HEK293 (cell line): ENCODE results near the gene RACK1.
A peak's percentile ranks its signal among the peaks of the same experiment; 100 is the strongest.

ENCODE experiments used
- BCL11A ChIP-seq: fragments of 450-650 bp; formaldehyde crosslinking; IDR thresholded peaks from 2 replicates; pipeline ENCODE4 v1.5.1; 2016; ENCODE audit warnings: low read depth, missing biosample characterization, missing genetic modification characterization
- GLI4 ChIP-seq: fragments of 450-650 bp; formaldehyde crosslinking; IDR thresholded peaks from 2 replicates; pipeline ENCODE4 v1.5.1; 2016; ENCODE audit warnings: missing biosample characterization, missing genetic modification characterization
- HIC1 ChIP-seq: fragments of 450-650 bp; formaldehyde crosslinking; IDR thresholded peaks from 2 replicates; pipeline ENCODE4 v1.5.1; 2016; ENCODE audit warnings: missing biosample characterization, missing genetic modification characterization
- KLF8 ChIP-seq: fragments of 450-650 bp; formaldehyde crosslinking; IDR thresholded peaks from 2 replicates; pipeline ENCODE4 v1.5.1; 2016; ENCODE audit warnings: missing biosample characterization, missing genetic modification characterization
- PRDM10 ChIP-seq: fragments of 450-650 bp; formaldehyde crosslinking; IDR thresholded peaks from 2 replicates; pipeline ENCODE4 v1.5.1; 2016; ENCODE audit warnings: missing biosample characterization, missing genetic modification characterization
- RBAK ChIP-seq: fragments of 450-650 bp; formaldehyde crosslinking; IDR thresholded peaks from 2 replicates; pipeline ENCODE4 v1.5.1; 2016; ENCODE audit warnings: missing biosample characterization, missing genetic modification characterization
- SETDB1 ChIP-seq: IDR thresholded peaks from one replicate; pipeline ENCODE4 v1.6.1; 2017; ENCODE audit warnings: mild to moderate bottlenecking, low read length, moderate library complexity, mixed read lengths; ENCODE audit not compliant: insufficient read length
- YY1 ChIP-seq: fragments of 450-650 bp; formaldehyde crosslinking; IDR thresholded peaks from 2 replicates; pipeline ENCODE4 v1.5.1; 2018; ENCODE audit warnings: missing biosample characterization, missing genetic modification characterization
- ZBTB1 ChIP-seq: fragments of 450-650 bp; formaldehyde crosslinking; IDR thresholded peaks from 2 replicates; pipeline ENCODE4 v1.5.1; 2016; ENCODE audit warnings: missing biosample characterization, missing genetic modification characterization
- ZBTB17 ChIP-seq: fragments of 450-650 bp; formaldehyde crosslinking; IDR thresholded peaks from 2 replicates; pipeline ENCODE4 v1.5.1; 2016; ENCODE audit warnings: missing biosample characterization, missing genetic modification characterization
- ZFP69B ChIP-seq: fragments of 450-650 bp; formaldehyde crosslinking; IDR thresholded peaks from 2 replicates; pipeline ENCODE4 v1.5.1; 2016; ENCODE audit warnings: missing biosample characterization, missing genetic modification characterization
- ZNF132 ChIP-seq: fragments of 450-650 bp; formaldehyde crosslinking; IDR thresholded peaks from 2 replicates; pipeline ENCODE4 v1.5.1; 2017; ENCODE audit warnings: missing biosample characterization, missing genetic modification characterization, borderline replicate concordance
- ZNF175 ChIP-seq: fragments of 450-650 bp; formaldehyde crosslinking; IDR thresholded peaks from 2 replicates; pipeline ENCODE4 v1.5.1; 2016; ENCODE audit warnings: missing biosample characterization, missing genetic modification characterization
- ZNF280D ChIP-seq: fragments of 450-650 bp; formaldehyde crosslinking; IDR thresholded peaks from 2 replicates; pipeline ENCODE4 v1.5.1; 2016; ENCODE audit warnings: missing biosample characterization, missing genetic modification characterization
- ZNF433 ChIP-seq: fragments of 450-650 bp; formaldehyde crosslinking; IDR thresholded peaks from 2 replicates; pipeline ENCODE4 v1.5.1; 2016; ENCODE audit warnings: missing biosample characterization, missing genetic modification characterization, low read depth
- ZNF48 ChIP-seq: fragments of 450-650 bp; formaldehyde crosslinking; IDR thresholded peaks from 2 replicates; pipeline ENCODE4 v1.5.1; 2016; ENCODE audit warnings: missing biosample characterization, missing genetic modification characterization
- ZNF600 ChIP-seq: fragments of 450-650 bp; formaldehyde crosslinking; IDR thresholded peaks from 2 replicates; pipeline ENCODE4 v1.5.1; 2016; ENCODE audit warnings: missing biosample characterization, missing genetic modification characterization
- ZNF624 ChIP-seq: fragments of 450-650 bp; formaldehyde crosslinking; IDR thresholded peaks from 2 replicates; pipeline ENCODE4 v1.5.1; 2017; ENCODE audit warnings: missing biosample characterization, missing genetic modification characterization
- ZNF660 ChIP-seq: fragments of 450-650 bp; IDR thresholded peaks from 2 replicates; pipeline ENCODE4 v1.5.1; 2018; ENCODE audit warnings: missing biosample characterization, mild to moderate bottlenecking, missing genetic modification characterization
- ZNF791 ChIP-seq: fragments of 450-650 bp; formaldehyde crosslinking; IDR thresholded peaks from 2 replicates; pipeline ENCODE4 v1.5.1; 2016; ENCODE audit warnings: missing biosample characterization, missing genetic modification characterization
- ZXDB ChIP-seq: fragments of 450-650 bp; formaldehyde crosslinking; IDR thresholded peaks from 2 replicates; pipeline ENCODE4 v1.5.1; 2016; ENCODE audit warnings: missing biosample characterization, missing genetic modification characterization

RACK1 gene

GRCh38 chr5:181203777-181204112, 40.0 kb downstream of the RACK1 start (continued):
- TF ChIP-seq KLF8 (tag by site-specific recombination) (no peak), ZBTB17 (tag by site-specific recombination) (no peak), ZFP69B (tag by site-specific recombination) (no peak), RBAK (tag by site-specific recombination) (no peak), HIC1 (tag by site-specific recombination) (no peak), ZNF280D (tag by site-specific recombination) (no peak), ZNF791 (no peak), ZNF175 (tag by site-specific recombination) (no peak), ZNF600 (tag by site-specific recombination) (no peak), ZNF132 (tag by site-specific recombination) (no peak), ZXDB (tag by site-specific recombination) (peak; percentile 96), GLI4 (tag by site-specific recombination) (no peak), ZNF48 (no peak), YY1 (tag by site-specific recombination) (no peak), ZBTB1 (tag by site-specific recombination) (no peak), BCL11A (tag by site-specific recombination) (no peak), PRDM10 (tag by site-specific recombination) (peak; percentile 80; the same call in 1 of the 2 replicates), ZNF624 (tag by site-specific recombination) (no peak), ZNF660 (tag by site-specific recombination) (peak; percentile 52; the same call in 1 of the 2 replicates), ZNF433 (tag by site-specific recombination) (no peak), SETDB1 (no peak)
- TF ChIP-seq, all 188 proteins: peak for 12
